Naive thymus-derived CD8-positive, alpha-beta T cell (primary cell): ENCODE data around the gene C6orf52. TPM values are rescaled to one million over a fixed set of nuclear protein-coding genes. Genes with fewer than 3 reads are reported as not detected.
A peak's percentile ranks its signal among the peaks of the same experiment; 100 is the strongest.
"Not testable (repeated sequence)": the region's sequence is repeated elsewhere in the genome, so short reads cannot be mapped to it uniquely, and the experiment has no call there.

Experiments
- ATAC-seq, 2 donors: fragments of 150-1000 bp; cut with Tn5 transposase in 1 of 2; sonication (Bioruptor Pico), chemical (Tn5 transposase) in 1 of 2; 1 replicate in 1 of 2; 2 replicates in 1 of 2; pipeline ENCODE4 v1.10.0; 2021; ENCODE audit warnings: mild to moderate bottlenecking in 2 of 2, moderate library complexity in 2 of 2
- POLR2A ChIA-PET: fragments of 350-600 bp; sonication (Branson Sonifier 250); formaldehyde crosslinking; loops from one replicate; lab custom pipeline; 2021; ENCODE audit warnings: antibody characterized with exemption; lab: Charles Lee
- DNase-seq, 10 donors: peaks; one replicate each; pipeline versions ENCODE4 v3.0.0 to v3.0.0-alpha.2; 2020 to 2022
- H3K27ac Mint-ChIP-seq, 10 donors: one replicate each; pipeline ENCODE4 v1.8.0; 2020 to 2022; ENCODE audit warnings: mild to moderate bottlenecking in 10 of 10, mixed read lengths in 10 of 10, moderate library complexity in 4 of 10, inconsistent platforms in 1 of 10
- H3K27me3 Mint-ChIP-seq, 5 donors: one replicate each; pipeline ENCODE4 v1.8.0; 2021 to 2022; ENCODE audit warnings: mixed read lengths in 5 of 5
- H3K36me3 Mint-ChIP-seq, 3 donors: one replicate each; pipeline ENCODE4 v1.8.0; 2020 to 2022; ENCODE audit warnings: mixed read lengths in 3 of 3, mild to moderate bottlenecking in 2 of 3, inconsistent platforms in 1 of 3
- H3K4me1 Mint-ChIP-seq, 4 donors: one replicate each; pipeline ENCODE4 v1.8.0; 2021 to 2022; ENCODE audit warnings: mixed read lengths in 4 of 4
- H3K4me3 Mint-ChIP-seq, 10 donors: one replicate each; pipeline ENCODE4 v1.8.0; 2020 to 2022; ENCODE audit warnings: mild to moderate bottlenecking in 10 of 10, mixed read lengths in 10 of 10, moderate library complexity in 6 of 10, inconsistent platforms in 1 of 10
- H3K9me3 Mint-ChIP-seq, 9 donors: one replicate each; pipeline ENCODE4 v1.8.0; 2020 to 2022; ENCODE audit warnings: mixed read lengths in 9 of 9, mild to moderate bottlenecking in 3 of 9, inconsistent platforms in 1 of 9, moderate library complexity in 1 of 9
- polyA plus RNA-seq, 3 donors: library from polyadenylated mRNA; unstranded; fragments of 300-500 nt; fragmentation: Illumina TruSeq; gene quantifications; one replicate each; pipeline ENCODE4 v1.2.3, GENCODE V29; 2021
- total RNA-seq, 8 experiments: library from RNA in 2 of 8; stranded (reverse) in 2 of 8; gene quantifications; one replicate each; pipeline ENCODE4 v1.2.3 and lab custom pipeline; 2021 to 2026

C6orf52 gene
- 1 to 10 TPM; 1.2 to 1.8 TPM for total RNA-seq
- polyA plus RNA-seq, result 1 to 10 TPM in 1 of 3 donors, under 1 TPM in 1, not detected in 1; 0.60 to 1.0 TPM
- total RNA-seq (lab: John Stamatoyannopoulos, UW), result 0.15 to 0.98 (median 0.57) reads per million in 6 experiments

GRCh38 chr6:10694302-10695085, at the start of gene C6orf52, which contains the start of gene PAK1IP1:
Gene C6orf52 (minus strand): TSS chr6:10694616. CDS start chr6:10687550, 7,066 bp downstream.
Gene PAK1IP1 (plus strand): TSS chr6:10694972. CDS start chr6:10694986, 14 bp downstream.
- H3K4me1 Mint-ChIP-seq, result peaks cover 14 to 50% (median 47%) of the 10 kb centered on the region in 4 donors
- H3K4me3 Mint-ChIP-seq, result peak within 1 kb of the TSS; percentile 93 to 100 (median 98)
- peaks cover 0 to 12% (median 0%) of the 10 kb centered on the region in 9 donors for H3K9me3 Mint-ChIP-seq
- H3K36me3 Mint-ChIP-seq, result peaks cover 0 to 21% (median 7%) of the 10 kb centered on the region in 3 donors
- ATAC-seq, result peak; percentile 92 to 93
- DNase-seq, result peak; percentile 80 to 99 (median 94)
- peak within 1 kb of the TSS; percentile 100 for H3K27ac Mint-ChIP-seq
- H3K27me3 Mint-ChIP-seq, result peaks cover 0 to 6% (median 0%) of the 10 kb centered on the region in 5 donors
- POLR2A ChIA-PET, result interaction anchor here (0.7 to 3.4 kb wide), 13 partner anchors 11 to 399 kb away, joined by 3 to 77 read pairs (median 6); partner anchors contain the start of genes SMIM13, TMEM14B and TMEM14C

DNA sequence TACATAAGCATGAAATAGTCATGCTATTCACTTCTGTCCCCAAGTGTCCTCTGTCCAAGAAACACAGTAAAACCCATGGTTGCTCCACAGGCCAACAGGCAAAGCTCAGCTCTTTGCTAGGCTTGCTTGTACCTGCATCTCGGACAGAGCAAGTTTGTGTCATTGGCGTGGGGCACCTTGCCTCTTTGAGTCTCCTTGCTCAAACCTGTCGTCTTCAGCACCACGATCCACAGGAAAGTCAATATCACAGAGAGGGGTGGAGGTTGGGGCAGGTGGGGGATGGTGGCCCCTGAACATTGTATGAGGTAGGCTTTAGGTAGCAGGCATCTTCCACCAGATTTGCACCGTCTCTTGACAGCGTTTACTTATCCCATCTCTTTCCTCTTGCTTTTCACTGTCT, 49.1 kb upstream of the C6orf52 start:
- DNase-seq (no peak), ATAC-seq (no peak)
- peaks cover 0 to 3% (median 2%) of the 10 kb centered on the region in 3 donors for H3K36me3 Mint-ChIP-seq
- POLR2A ChIA-PET, result no interaction called here
- H3K4me1 Mint-ChIP-seq, result peaks cover 10 to 26% (median 18%) of the 10 kb centered on the region in 4 donors
- H3K9me3 Mint-ChIP-seq, result no peaks in the 10 kb centered on the region
- peak overlapping the region in 3 of 10 donors; percentile 34 to 39 (median 36) for H3K27ac Mint-ChIP-seq
- no peaks in the 10 kb centered on the region for H3K27me3 Mint-ChIP-seq
- no peak overlapping the region for H3K4me3 Mint-ChIP-seq

DNA sequence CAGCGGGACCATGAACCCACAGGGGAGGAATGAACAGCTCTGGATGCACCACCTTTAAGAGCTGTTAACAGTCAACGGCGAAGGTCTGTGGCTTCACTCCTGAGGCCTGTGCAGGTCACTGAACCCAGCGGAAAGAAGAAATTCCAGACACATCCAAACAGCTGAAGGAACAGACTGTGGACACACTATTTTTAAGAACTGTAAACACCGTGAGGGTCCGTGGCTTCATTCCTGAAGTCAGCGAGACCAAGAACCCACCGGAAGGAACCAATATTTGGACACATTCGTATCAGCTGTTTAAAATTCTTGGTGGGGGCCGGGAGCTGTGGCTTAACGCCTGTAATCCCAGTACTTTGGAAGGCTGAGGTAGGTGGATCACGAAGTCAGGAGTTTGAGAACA, 47.8 kb upstream of the C6orf52 start:
- Mint-ChIP-seq H3K4me3 (no peak overlapping the region), H3K4me1 (peaks cover 8 to 18% (median 12%) of the 10 kb centered on the region in 4 donors), H3K9me3 (no peaks in the 10 kb centered on the region), H3K27ac (peak overlapping the region in 2 of 10 donors; percentile 2 to 19), H3K36me3 (peaks cover 0 to 3% (median 2%) of the 10 kb centered on the region in 3 donors), H3K27me3 (no peaks in the 10 kb centered on the region)
- no peak for DNase-seq
- ATAC-seq, result no peak
- POLR2A ChIA-PET, result interaction anchor here (0.5 to 1.9 kb wide), 2 partner anchors 19 to 40 kb away, joined by 3 to 7 read pairs; partner anchors contain the start of gene TMEM14C

GRCh38 chr6:10741643-10742042, 47.2 kb upstream of the C6orf52 start:
- not testable (repeated sequence) for H3K27me3 Mint-ChIP-seq, H3K36me3 Mint-ChIP-seq, ATAC-seq, H3K4me3 Mint-ChIP-seq, DNase-seq, H3K9me3 Mint-ChIP-seq, H3K27ac Mint-ChIP-seq
- H3K4me1 Mint-ChIP-seq, result peaks cover 4 to 13% (median 6%) of the 10 kb centered on the region in 4 donors
- POLR2A ChIA-PET, result interaction anchor here (1.7 to 1.9 kb wide), 2 partner anchors 18 to 22 kb away, joined by 7 to 11 read pairs; partner anchors contain the start of gene TMEM14C

DNA sequence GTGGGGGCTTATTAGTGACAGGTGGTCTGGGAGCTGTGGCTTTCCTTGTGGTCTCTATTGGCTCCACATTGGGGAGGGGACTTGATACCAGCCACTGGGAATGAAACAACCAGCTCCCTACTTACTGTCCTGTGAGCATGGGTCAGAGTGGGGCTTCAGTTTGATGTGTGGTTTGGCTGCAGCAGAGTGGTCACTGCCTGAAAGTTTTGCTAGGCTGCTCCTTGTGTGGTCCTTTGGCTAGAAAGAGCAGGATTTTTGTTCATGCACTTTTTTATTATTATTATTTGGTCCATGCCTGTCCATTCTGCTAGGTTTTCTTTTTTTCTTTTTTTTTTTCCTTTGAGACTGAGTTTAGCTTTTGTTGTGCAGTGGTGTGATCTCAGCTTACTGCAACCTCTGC, 45.6 kb upstream of the C6orf52 start:
- Mint-ChIP-seq H3K27ac (peak overlapping the region in 1 of 10 donors; percentile 4), H3K27me3 (no peaks in the 10 kb centered on the region), H3K4me1 (peaks cover 0 to 3% (median under 1%) of the 10 kb centered on the region in 4 donors), H3K36me3 (peaks cover 0 to 3% (median 2%) of the 10 kb centered on the region in 3 donors), H3K9me3 (no peaks in the 10 kb centered on the region), H3K4me3 (no peak overlapping the region)
- ATAC-seq (no peak), DNase-seq (no peak)
- POLR2A ChIA-PET, result interaction anchor here (0.5 to 1.7 kb wide), 2 partner anchors 20 to 57 kb away, joined by 5 to 11 read pairs; no protein-coding TSS in a partner anchor

DNA sequence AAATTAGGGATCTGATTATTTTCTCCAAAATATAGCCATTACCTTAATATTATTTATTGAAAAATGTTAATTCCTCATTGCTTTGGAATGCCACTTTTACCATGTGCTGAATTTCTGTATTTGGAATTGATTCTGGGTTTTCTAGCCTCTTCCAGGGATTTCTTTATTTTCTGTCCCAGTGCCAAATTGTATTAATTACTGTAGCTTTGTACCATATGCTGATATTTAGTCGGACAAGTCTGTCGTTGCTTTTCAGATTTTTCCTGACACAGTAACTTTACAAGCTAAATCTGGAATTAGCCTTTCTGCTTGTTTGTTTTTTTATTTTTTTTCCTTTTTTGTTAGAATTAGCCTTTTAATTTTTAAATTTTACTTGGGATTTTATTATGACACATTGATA, 42.3 kb upstream of the C6orf52 start:
- Mint-ChIP-seq H3K27me3 (no peaks in the 10 kb centered on the region), H3K9me3 (no peaks in the 10 kb centered on the region), H3K4me1 (peaks cover 0 to 5% (median 0%) of the 10 kb centered on the region in 4 donors), H3K4me3 (no peak overlapping the region), H3K36me3 (peaks cover 0 to 16% (median 12%) of the 10 kb centered on the region in 3 donors), H3K27ac (no peak overlapping the region)
- POLR2A ChIA-PET, result no interaction called here
- ATAC-seq, result no peak
- DNase-seq, result no peak

GRCh38 chr6:10733863-10734262, 39.4 kb upstream of the C6orf52 start:
- Mint-ChIP-seq H3K27ac (peak overlapping the region in 2 of 10 donors; percentile 4 to 44), H3K27me3 (no peaks in the 10 kb centered on the region), H3K36me3 (peaks cover 0 to 35% (median 18%) of the 10 kb centered on the region in 3 donors), H3K4me1 (peaks cover 0 to 5% (median 2%) of the 10 kb centered on the region in 4 donors), H3K4me3 (no peak overlapping the region), H3K9me3 (no peaks in the 10 kb centered on the region)
- DNase-seq, result no peak
- ATAC-seq, result no peak
- POLR2A ChIA-PET, result no interaction called here

- Mint-ChIP-seq H3K9me3 (no peaks in the 10 kb centered on the region), H3K4me3 (peak overlapping the region in 1 of 10 donors; percentile 48), H3K36me3 (peaks cover 0 to 40% (median 18%) of the 10 kb centered on the region in 3 donors), H3K27ac (peak overlapping the region in 1 of 10 donors; percentile 24), H3K4me1 (peaks cover 0 to 9% (median 3%) of the 10 kb centered on the region in 4 donors), H3K27me3 (no peaks in the 10 kb centered on the region)
- POLR2A ChIA-PET, result no interaction called here
- DNase-seq, result no peak
- no peak for ATAC-seq
Measured at GRCh38 chr6:10733151-10733715, 38.8 kb upstream of the C6orf52 start.

- Mint-ChIP-seq H3K36me3 (peaks cover 0 to 59% (median 23%) of the 10 kb centered on the region in 3 donors), H3K4me1 (peaks cover 7 to 30% (median 18%) of the 10 kb centered on the region in 4 donors), H3K4me3 (no peak overlapping the region), H3K27ac (peak overlapping the region in 2 of 10 donors; percentile 14 to 55), H3K27me3 (no peaks in the 10 kb centered on the region), H3K9me3 (no peaks in the 10 kb centered on the region)
- POLR2A ChIA-PET, result no interaction called here
- ATAC-seq (no peak), DNase-seq (no peak)
Measured at GRCh38 chr6:10730254-10730653, 35.8 kb upstream of the C6orf52 start.

GRCh38 chr6:10725716-10726115, 31.3 kb upstream of the C6orf52 start:
- Mint-ChIP-seq H3K27me3 (no peaks in the 10 kb centered on the region), H3K4me3 (peak overlapping the region in 6 of 10 donors; percentile 25 to 73 (median 62)), H3K36me3 (peaks cover 0 to 42% (median 12%) of the 10 kb centered on the region in 3 donors), H3K27ac (peak overlapping the region in 5 of 10 donors; percentile 15 to 80 (median 70)), H3K9me3 (no peaks in the 10 kb centered on the region), H3K4me1 (peaks cover 26 to 72% (median 58%) of the 10 kb centered on the region in 4 donors)
- ATAC-seq (no peak), DNase-seq (no peak)
- POLR2A ChIA-PET, result interaction anchor here (1.0 kb wide), 1 partner anchor 31 kb away, joined by 14 read pairs; the partner anchor contains the start of genes C6orf52 and PAK1IP1

DNA sequence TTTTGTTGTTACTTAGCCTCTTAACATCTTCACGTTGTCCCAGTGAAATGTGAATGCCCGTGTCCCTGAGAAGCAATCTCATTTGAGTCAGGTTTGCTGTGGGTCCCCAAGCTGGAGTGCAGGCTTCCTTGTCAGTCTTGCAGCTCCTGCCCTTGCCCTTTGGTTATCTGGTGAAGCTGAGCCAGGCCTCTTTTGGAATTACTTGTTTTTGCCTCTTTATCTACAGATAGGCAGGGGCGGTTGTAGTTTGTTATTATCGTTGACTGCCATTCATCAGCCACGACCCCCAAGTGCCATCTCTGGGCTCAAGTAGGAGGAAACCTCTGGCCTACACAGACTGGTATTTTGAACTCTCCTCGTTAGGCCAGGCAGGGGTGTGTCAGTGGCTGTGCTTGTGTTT, 30.6 kb upstream of the C6orf52 start:
- Mint-ChIP-seq H3K4me3 (peak overlapping the region in 6 of 10 donors; percentile 20 to 93 (median 48)), H3K9me3 (no peaks in the 10 kb centered on the region), H3K36me3 (peaks cover 0 to 35% (median 7%) of the 10 kb centered on the region in 3 donors), H3K4me1 (peaks cover 26 to 69% (median 58%) of the 10 kb centered on the region in 4 donors), H3K27ac (peak overlapping the region in 6 of 10 donors; percentile 23 to 80 (median 58)), H3K27me3 (no peaks in the 10 kb centered on the region)
- ATAC-seq (no peak), DNase-seq (no peak)
- POLR2A ChIA-PET, result interaction anchor here (6.4 kb wide), 1 partner anchor 22 kb away, joined by 74 read pairs; the partner anchor contains the start of gene TMEM14B

DNA sequence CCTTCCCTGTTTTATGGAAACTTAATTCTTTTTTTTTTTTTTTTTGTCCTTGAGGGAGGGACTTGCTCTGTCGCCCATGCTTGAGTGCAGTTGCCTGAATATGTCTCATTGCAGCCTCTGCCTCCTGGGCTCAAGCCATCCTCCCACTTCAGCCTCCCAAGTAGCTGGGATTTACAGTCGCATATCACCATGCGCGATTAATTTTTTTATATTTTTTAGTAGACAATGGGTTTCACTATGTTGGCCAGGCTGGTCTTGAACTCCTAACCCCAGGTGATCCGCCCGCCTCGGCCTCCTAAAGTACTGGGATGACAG, 29.1 kb upstream of the C6orf52 start:
- ATAC-seq (no peak), DNase-seq (no peak)
- Mint-ChIP-seq H3K4me1 (peaks cover 28 to 81% (median 70%) of the 10 kb centered on the region in 4 donors), H3K4me3 (peak overlapping the region; percentile 90 to 99 (median 96)), H3K27me3 (no peaks in the 10 kb centered on the region), H3K36me3 (peaks cover 8 to 21% (median 9%) of the 10 kb centered on the region in 3 donors), H3K9me3 (peaks cover 0 to 7% (median 0%) of the 10 kb centered on the region in 9 donors), H3K27ac (peak overlapping the region; percentile 91 to 97 (median 94))
- POLR2A ChIA-PET, result interaction anchor here (0.6 to 6.4 kb wide), 5 partner anchors 18 to 659 kb away, joined by 4 to 77 read pairs (median 7); partner anchors contain the start of genes C6orf52, PAK1IP1 and TMEM14B
